ENCODE data around the gene MYO3A. TPM values are rescaled to one million over a fixed set of nuclear protein-coding genes. Genes with fewer than 3 reads are reported as not detected.
"Not testable (repeated sequence)": the region's sequence is repeated elsewhere in the genome, so short reads cannot be mapped to it uniquely, and the experiment has no call there.

MYO3A gene
- total RNA-seq, 1 donor from 2014 or later: not detected

DNA sequence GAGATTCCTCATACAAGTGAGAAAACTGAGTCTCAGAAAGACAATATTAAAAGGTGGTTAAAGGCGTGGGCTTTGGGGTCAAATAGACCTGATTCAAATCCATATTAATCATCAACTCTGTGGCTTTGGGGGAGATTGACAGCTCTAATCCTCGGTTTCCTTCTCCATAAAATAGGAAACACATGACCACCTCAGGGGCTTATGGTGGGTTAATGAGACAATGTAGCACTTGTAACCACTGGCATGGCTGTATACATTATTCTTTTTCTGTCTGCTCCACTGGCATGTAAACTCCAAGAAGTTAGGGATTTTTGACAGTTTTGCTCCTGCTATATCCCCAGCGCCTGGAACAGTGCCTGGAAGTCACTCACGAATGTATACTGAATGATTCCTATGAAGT, 161.8 kb downstream of the MYO3A start:
- TF ChIP-seq, protein P1, sequence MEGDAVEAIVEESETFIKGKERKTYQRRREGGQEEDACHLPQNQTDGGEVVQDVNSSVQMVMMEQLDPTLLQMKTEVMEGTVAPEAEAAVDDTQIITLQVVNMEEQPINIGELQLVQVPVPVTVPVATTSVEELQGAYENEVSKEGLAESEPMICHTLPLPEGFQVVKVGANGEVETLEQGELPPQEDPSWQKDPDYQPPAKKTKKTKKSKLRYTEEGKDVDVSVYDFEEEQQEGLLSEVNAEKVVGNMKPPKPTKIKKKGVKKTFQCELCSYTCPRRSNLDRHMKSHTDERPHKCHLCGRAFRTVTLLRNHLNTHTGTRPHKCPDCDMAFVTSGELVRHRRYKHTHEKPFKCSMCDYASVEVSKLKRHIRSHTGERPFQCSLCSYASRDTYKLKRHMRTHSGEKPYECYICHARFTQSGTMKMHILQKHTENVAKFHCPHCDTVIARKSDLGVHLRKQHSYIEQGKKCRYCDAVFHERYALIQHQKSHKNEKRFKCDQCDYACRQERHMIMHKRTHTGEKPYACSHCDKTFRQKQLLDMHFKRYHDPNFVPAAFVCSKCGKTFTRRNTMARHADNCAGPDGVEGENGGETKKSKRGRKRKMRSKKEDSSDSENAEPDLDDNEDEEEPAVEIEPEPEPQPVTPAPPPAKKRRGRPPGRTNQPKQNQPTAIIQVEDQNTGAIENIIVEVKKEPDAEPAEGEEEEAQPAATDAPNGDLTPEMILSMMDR (IDR thresholded peaks at IDR 0.05): no peak
- no peak for DNase-seq (ENCODE audit: low spot score in 2 of 2)
- no peaks in the 10 kb centered on the region for H3K27me3 ChIP-seq
- no peaks in the 10 kb centered on the region for H3K36me3 ChIP-seq
- no peak overlapping the region for H3K27ac ChIP-seq
- no peaks in the 10 kb centered on the region for H3K9me3 ChIP-seq
- intact Hi-C loops (cut with DNase I): no loop called here
- no peaks in the 10 kb centered on the region for H3K4me1 ChIP-seq
- H3K4me3 ChIP-seq: no peak overlapping the region

DNA sequence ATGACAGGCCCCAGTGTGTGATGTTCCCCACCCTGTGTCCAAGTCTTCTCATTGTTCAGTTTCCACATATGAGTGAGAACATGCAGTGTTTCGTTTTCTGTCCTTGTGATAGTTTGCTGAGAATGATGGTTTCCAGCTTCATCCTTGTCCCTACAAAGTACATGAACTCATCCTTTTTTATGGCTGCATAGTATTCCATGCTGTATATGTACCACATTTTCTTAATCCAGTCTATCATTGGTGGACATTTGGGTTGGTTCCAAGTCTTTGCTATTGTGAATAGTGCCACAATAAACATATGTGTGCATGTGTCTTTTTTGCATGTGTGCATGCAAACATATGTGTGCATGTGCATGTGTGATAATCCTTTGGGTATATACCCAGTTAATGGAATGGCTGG, 163.5 kb downstream of the MYO3A start:
- H3K4me3 ChIP-seq; H3K9me3 ChIP-seq; H3K27me3 ChIP-seq; intact Hi-C loops (cut with DNase I); DNase-seq (ENCODE audit: low spot score in 2 of 2); H3K4me1 ChIP-seq; H3K27ac ChIP-seq; H3K36me3 ChIP-seq: not testable (repeated sequence)

DNA sequence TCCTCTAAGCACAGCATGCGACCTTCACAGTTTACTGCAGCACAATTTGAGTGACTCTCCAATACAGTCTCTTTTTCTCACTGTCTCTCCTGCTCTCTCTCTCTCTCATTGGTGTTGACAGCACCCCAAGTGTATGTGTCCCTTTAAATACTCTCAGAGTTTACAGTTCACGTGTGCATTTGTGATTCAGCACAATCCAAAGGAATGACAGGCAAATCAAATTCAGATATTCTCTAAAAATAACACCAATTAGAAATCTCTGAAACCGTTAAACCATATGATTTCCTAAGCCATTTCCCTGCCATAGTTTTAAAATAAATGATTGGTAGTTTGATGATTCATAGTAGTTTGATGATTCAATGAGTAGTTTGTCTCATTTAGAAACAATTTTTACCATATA, 178.5 kb downstream of the MYO3A start:
- intact Hi-C loops (cut with DNase I): no loop called here
- H3K4me1 ChIP-seq: no peaks in the 10 kb centered on the region
- H3K27me3 ChIP-seq: no peaks in the 10 kb centered on the region
- no peaks in the 10 kb centered on the region for H3K36me3 ChIP-seq
- DNase-seq (ENCODE audit: low spot score in 2 of 2): no peak
- H3K4me3 ChIP-seq: no peak overlapping the region
- H3K9me3 ChIP-seq: no peaks in the 10 kb centered on the region
- H3K27ac ChIP-seq: no peak overlapping the region
- TF ChIP-seq, protein P1 (IDR thresholded peaks at IDR 0.05): no peak

DNA sequence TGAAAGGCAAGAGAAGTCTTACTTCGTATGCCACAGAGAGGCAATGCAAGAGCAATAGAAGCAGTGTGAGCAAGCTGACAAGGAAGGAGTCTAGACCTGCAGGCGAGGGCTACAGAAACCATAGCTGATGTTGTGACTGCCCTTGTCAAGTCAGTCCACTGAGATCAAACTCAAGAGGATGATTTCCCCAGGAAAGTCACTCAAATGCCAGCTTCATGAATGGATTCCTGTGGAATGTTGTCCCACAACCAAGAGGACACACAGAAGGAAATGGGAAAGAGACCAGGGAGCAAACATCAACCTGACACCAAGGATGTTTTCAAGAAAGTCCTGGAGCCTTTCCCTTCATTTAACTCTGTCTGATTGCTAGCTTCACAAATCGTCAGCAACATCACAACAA, 204.6 kb downstream of the MYO3A start:
- no peaks in the 10 kb centered on the region for H3K36me3 ChIP-seq
- H3K4me1 ChIP-seq: no peaks in the 10 kb centered on the region
- no peaks in the 10 kb centered on the region for H3K27me3 ChIP-seq
- no peak overlapping the region for H3K27ac ChIP-seq
- no peak for DNase-seq (ENCODE audit: low spot score in 2 of 2)
- intact Hi-C loops (cut with DNase I): no loop called here
- TF ChIP-seq, protein P1 (IDR thresholded peaks at IDR 0.05): no peak
- no peak overlapping the region for H3K4me3 ChIP-seq
- H3K9me3 ChIP-seq: no peaks in the 10 kb centered on the region

DNA sequence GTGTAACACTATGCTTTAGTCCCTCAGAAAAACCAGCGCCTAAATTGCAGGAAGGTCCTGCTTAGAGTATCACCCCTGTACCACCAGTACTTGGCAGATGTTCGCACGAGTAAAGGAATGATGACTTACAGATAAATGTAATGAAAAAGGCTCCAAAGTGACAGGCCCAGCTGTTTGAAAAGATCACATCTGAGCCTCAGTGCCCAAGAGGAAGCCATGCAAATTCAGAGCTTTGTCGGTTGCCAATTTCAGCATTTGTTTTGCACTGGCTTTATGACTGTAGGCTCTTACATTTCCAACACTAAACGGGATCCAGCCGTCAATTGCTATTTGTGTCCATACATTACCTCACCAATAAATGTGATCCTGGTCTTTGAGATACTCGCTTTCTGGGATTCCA, 222.0 kb downstream of the MYO3A start:
- no peak overlapping the region for H3K4me3 ChIP-seq
- DNase-seq (ENCODE audit: low spot score in 2 of 2): no peak
- H3K9me3 ChIP-seq: no peaks in the 10 kb centered on the region
- intact Hi-C loops (cut with DNase I): no loop called here
- TF ChIP-seq, protein P1 (IDR thresholded peaks at IDR 0.05): no peak
- no peak overlapping the region for H3K27ac ChIP-seq
- no peaks in the 10 kb centered on the region for H3K27me3 ChIP-seq
- no peaks in the 10 kb centered on the region for H3K4me1 ChIP-seq
- no peaks in the 10 kb centered on the region for H3K36me3 ChIP-seq

DNA sequence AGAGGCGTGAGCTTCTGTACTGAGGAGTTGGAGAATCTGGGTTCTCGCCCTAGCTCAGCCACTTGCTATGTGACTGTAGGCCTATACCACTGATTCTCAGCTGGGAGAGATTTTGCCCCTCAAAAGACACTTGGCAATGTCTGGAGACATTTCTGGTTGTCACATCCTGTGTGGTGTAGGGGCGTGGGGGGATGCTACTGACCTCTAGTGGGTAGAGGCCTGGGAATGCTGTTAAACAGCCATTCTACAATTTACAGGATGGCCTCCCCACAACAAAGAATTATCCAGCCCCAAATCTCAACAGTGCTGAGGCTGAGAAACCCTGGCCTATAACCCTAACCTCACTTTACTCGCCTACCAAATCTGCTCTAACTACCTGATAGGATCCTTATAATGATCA, 223.7 kb downstream of the MYO3A start:
- H3K36me3 ChIP-seq: no peaks in the 10 kb centered on the region
- intact Hi-C loops (cut with DNase I): no loop called here
- TF ChIP-seq, protein P1 (IDR thresholded peaks at IDR 0.05): no peak
- no peak overlapping the region for H3K27ac ChIP-seq
- no peaks in the 10 kb centered on the region for H3K27me3 ChIP-seq
- no peaks in the 10 kb centered on the region for H3K4me1 ChIP-seq
- H3K9me3 ChIP-seq: no peaks in the 10 kb centered on the region
- DNase-seq (ENCODE audit: low spot score in 2 of 2): no peak
- no peak overlapping the region for H3K4me3 ChIP-seq
